ENCODE data around the gene RBM19.
"Not testable (repeated sequence)": the region's sequence is repeated elsewhere in the genome, so short reads cannot be mapped to it uniquely, and the experiment has no call there.

The RBM19 gene

DNA sequence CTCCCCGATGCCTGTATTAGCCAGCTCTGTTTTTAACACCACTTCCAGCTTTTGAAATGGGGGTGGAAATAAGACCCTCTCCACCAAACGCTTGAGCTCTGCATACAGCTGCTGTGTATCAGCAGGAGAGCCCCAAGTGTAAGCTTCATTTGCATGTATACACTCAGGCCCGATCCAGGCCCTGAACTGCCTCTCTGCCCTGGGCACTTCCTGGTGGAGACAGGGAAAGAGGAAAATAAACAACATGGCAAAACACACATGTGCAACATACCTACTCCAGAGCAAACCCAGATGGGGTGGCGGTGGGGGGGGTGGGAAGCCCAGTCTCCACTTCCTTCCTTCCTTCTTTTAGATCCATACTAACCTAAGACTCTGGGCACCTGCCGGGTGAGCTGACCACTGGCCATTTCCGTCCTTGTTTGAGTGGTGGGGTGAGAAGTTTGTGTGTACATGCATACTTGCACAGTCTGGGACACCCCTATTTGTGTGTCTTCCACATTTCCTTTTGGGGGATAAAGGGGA lies 55.3 kb downstream of the RBM19 start:
- Mint-ChIP-seq H3K27me3 (no peaks in the 10 kb centered on the region), H3K9me3 (no peaks in the 10 kb centered on the region), H3K4me1 (no peaks in the 10 kb centered on the region), H3K4me3 (no peak overlapping the region), H3K27ac (no peak overlapping the region), H3K36me3 (peaks cover 73% of the 10 kb centered on the region)
- no peak for ATAC-seq

DNA sequence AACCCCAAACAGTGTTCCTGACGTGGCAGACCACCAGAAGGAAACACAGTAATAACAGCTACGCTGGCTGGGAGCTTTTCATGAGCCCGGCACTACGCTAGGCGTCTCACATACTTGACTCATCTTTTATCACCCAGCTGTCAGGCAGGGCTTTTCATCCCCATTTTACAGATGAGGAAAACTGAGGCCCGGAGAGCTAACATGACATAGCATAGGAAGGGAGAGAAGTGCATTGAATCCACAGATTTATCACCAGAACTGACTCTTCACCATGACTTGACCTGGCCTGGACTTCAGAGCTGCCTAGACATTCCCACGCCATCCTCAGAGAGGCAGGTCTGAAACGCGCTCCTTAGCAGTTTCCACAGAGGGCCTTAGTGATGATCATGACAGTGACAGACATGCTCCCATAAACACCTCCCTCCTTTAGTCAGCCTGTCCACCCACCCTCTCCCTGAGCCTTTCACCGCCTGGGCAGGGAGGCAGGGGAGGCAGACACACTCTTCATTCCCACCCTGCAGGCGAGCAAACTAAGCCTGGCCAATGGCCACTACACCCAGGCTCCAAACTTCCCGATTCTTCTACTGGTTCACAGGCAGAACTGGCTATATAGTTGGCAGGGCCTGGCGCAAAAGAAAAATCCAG lies 56.2 kb downstream of the RBM19 start:
- Mint-ChIP-seq H3K4me3 (no peak overlapping the region), H3K9me3 (no peaks in the 10 kb centered on the region), H3K27ac (no peak overlapping the region), H3K4me1 (no peaks in the 10 kb centered on the region), H3K27me3 (no peaks in the 10 kb centered on the region), H3K36me3 (peaks cover 75% of the 10 kb centered on the region)
- no peak for ATAC-seq

DNA sequence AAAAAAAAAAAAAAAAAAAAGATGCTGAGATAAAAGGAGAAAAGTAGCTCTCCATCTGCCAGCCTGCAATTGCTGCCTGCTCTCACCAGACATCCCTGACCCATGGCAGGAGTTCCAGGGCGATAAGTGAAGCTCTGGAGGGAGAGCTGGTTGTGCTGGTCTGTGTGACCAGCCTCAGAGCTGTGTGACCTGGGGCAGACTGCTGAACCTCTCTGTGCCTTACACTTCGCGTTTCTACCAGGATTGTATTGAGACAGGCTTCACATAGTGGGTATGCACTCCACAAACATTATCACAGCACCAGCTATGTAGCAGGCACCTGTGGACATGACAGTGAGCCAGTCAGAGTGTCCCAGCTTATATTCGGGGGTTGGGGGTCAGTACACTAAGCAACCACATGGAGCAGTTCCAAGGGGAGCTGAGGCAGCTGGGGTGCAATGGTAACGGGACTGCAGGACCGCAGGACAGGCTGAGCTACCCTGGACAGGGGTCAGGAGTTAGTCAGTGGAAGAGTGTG lies 57.5 kb downstream of the RBM19 start:
- no peak for ATAC-seq
- H3K36me3 Mint-ChIP-seq = peaks cover 80% of the 10 kb centered on the region
- H3K27ac Mint-ChIP-seq = no peak overlapping the region
- no peak overlapping the region for H3K4me3 Mint-ChIP-seq
- no peaks in the 10 kb centered on the region for H3K4me1 Mint-ChIP-seq
- no peaks in the 10 kb centered on the region for H3K9me3 Mint-ChIP-seq
- no peaks in the 10 kb centered on the region for H3K27me3 Mint-ChIP-seq

DNA sequence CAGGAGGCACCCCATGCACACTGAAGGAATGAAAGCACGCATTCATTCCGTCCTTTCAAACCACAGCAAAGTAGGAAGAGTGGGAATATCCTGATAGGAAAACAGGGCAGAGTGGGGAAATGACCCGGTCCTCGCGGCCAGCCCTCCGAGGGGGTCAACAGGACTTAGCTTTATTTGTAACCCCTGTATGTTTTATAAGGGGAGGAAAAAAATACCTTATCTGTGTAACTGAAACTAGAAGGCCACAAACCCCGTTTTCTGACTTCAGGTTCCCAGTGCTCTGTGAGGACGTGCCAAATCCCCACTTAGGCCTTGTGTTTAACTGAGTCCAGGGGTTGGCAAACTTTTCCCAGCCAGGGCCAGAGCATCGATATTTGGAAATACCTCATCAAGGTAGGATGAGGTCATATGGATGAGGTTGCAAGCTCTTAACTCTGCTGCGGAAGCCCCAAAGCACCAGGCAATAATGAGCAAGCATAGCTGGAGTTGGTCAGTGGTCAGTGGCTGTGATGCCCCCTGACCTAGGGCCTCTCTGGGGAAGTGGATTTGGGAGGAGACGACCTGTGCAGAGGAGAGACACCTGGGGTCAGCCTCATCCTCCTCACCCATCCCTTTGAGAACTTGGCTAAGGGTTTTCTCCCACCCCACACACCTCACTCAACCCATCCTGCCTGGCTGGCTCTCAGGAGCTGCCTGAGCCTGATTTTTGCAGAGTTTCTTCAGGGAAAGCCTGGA lies 58.5 kb downstream of the RBM19 start:
- peaks cover 90% of the 10 kb centered on the region for H3K36me3 Mint-ChIP-seq
- no peaks in the 10 kb centered on the region for H3K27me3 Mint-ChIP-seq
- ATAC-seq = no peak
- H3K27ac Mint-ChIP-seq = no peak overlapping the region
- no peaks in the 10 kb centered on the region for H3K9me3 Mint-ChIP-seq
- no peak overlapping the region for H3K4me3 Mint-ChIP-seq
- H3K4me1 Mint-ChIP-seq = no peaks in the 10 kb centered on the region

DNA sequence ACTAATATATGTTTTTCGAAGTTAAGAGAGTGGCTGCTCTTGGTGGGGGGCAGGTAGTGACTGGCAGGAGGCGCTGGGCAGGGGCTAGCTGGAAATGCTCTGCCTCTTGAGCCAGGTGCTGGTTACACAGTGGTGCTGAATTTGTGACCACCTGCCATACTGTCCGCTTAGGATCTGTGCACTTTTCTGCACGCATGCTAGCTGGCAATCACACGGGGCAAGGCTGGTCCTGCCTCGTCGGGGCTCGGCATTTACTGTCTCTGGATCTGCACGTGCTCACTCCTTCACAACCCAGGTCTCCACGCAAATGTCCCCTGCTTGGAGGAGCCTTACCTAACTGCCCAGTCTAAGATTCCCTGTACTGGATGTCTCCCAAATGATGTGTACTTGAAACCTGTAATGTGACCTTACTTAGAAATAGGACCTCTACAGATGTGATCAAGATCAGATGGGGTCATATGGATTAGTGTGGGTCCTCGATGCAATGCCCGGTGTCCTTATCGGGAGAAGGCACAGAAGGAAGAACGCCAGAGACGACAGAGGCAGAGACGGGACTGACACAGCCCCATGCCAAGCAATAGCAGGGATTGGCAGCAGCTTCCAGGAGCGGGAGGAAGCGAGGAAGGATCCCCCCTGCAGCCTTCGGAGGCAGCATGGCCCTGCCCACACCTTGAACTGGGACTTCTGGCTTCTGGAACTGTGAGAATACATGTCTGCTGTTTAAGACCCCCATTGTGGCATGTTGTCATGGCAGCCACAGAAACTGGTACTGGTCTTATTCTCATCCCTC lies 59.5 kb downstream of the RBM19 start:
- H3K36me3 Mint-ChIP-seq = peaks cover 91% of the 10 kb centered on the region
- H3K4me3 Mint-ChIP-seq = no peak overlapping the region

DNA sequence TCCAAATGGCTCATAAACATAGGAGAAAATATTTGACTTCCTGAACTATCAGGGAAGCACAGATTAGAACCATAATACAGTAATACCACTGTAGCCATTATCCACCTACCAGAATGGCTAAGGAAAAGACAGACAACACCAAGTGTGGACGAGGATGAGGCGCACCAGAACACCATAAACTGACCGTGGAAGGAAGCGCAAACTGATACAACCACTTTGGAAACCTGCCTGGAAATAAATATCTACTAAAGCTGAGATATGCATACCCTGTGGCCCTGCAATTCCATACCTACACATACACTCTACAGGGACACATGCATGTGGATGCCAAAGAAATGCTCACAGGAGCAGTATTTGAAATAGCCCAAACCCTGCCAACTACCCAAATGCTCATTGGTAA lies 60.3 kb downstream of the RBM19 start:
- Mint-ChIP-seq H3K27me3 (no peaks in the 10 kb centered on the region), H3K4me1 (no peaks in the 10 kb centered on the region), H3K27ac (no peak overlapping the region), H3K4me3 (no peak overlapping the region), H3K9me3 (no peaks in the 10 kb centered on the region), H3K36me3 (peaks cover 87% of the 10 kb centered on the region)
- ATAC-seq = no peak

More for the DNA sequence above, 59.5 kb downstream of the RBM19 start:
- H3K27ac Mint-ChIP-seq = no peak overlapping the region
- ATAC-seq = no peak
- H3K4me1 Mint-ChIP-seq = no peaks in the 10 kb centered on the region
- H3K9me3 Mint-ChIP-seq = no peaks in the 10 kb centered on the region
- H3K27me3 Mint-ChIP-seq = no peaks in the 10 kb centered on the region

DNA sequence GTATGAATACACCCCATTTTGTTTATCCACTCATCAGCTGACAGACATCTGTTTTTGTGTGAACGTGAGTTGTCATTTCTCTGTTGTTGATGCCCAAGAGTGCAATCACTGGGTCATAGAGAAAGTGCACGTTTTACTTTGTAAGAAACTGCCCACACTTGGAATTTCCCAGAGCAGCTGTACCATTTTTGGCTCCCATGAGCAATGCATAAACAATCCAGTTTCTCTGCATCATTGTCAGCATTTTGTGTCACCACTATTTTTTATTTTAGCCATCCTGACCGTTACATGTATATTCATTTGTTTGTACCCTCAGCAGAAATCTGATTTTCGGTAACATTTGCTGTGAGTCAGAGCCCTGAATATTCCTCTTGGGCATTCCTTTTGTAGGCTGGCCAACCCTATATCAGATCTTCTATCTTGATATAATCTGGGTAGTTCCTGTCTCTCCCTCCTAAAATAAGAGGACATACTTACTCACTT lies 62.7 kb downstream of the RBM19 start:
- Mint-ChIP-seq H3K4me1 (no peaks in the 10 kb centered on the region), H3K36me3 (peaks cover 74% of the 10 kb centered on the region), H3K27ac (no peak overlapping the region), H3K9me3 (no peaks in the 10 kb centered on the region), H3K4me3 (no peak overlapping the region), H3K27me3 (no peaks in the 10 kb centered on the region)
- ATAC-seq = no peak

DNA sequence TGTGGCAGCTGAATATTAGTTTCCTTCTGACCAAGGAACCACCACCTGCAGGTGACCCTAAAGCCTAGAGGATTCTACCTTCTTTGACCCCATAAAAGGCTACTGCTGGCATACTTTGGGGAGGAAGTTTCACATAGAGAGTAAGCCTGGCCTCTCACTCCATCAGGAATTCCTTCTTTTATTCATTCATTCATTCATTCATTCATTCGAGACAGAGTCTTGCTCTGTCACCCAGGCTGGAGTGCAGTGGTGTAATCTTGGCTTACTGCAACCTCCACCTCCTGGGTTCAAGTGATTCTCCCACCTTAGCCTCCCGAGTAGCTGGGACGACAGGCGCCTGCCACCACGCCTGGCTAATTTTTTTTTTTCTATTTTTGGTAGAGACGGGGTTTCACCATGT lies 64.8 kb downstream of the RBM19 start:
- not testable (repeated sequence) for H3K4me1 Mint-ChIP-seq, H3K27me3 Mint-ChIP-seq, H3K27ac Mint-ChIP-seq, H3K4me3 Mint-ChIP-seq, H3K9me3 Mint-ChIP-seq, ATAC-seq
- peaks cover 58% of the 10 kb centered on the region for H3K36me3 Mint-ChIP-seq

DNA sequence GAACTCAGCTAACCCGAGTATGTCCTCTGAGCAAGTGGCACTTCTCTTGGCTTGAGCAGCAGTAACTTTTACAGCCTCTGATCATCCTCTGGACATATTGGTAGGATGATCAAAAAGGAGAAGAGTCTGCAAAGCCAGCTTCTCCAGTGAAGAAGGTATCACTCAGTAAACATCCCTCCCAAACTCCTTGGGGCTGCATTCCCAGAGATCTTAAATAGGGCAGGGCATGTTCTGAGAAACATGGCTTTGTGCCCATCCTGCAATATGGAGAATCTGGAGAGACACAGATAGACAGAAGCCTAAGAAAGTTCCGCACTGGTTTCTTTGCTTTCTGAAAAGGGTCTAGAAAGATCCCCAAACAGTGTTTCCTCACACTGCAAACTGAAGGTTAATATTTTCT lies 65.4 kb downstream of the RBM19 start:
- H3K27me3 Mint-ChIP-seq = no peaks in the 10 kb centered on the region
- peaks cover 58% of the 10 kb centered on the region for H3K36me3 Mint-ChIP-seq
- no peak overlapping the region for H3K27ac Mint-ChIP-seq
- no peaks in the 10 kb centered on the region for H3K4me1 Mint-ChIP-seq
- no peak overlapping the region for H3K4me3 Mint-ChIP-seq
- H3K9me3 Mint-ChIP-seq = no peaks in the 10 kb centered on the region
- no peak for ATAC-seq

DNA sequence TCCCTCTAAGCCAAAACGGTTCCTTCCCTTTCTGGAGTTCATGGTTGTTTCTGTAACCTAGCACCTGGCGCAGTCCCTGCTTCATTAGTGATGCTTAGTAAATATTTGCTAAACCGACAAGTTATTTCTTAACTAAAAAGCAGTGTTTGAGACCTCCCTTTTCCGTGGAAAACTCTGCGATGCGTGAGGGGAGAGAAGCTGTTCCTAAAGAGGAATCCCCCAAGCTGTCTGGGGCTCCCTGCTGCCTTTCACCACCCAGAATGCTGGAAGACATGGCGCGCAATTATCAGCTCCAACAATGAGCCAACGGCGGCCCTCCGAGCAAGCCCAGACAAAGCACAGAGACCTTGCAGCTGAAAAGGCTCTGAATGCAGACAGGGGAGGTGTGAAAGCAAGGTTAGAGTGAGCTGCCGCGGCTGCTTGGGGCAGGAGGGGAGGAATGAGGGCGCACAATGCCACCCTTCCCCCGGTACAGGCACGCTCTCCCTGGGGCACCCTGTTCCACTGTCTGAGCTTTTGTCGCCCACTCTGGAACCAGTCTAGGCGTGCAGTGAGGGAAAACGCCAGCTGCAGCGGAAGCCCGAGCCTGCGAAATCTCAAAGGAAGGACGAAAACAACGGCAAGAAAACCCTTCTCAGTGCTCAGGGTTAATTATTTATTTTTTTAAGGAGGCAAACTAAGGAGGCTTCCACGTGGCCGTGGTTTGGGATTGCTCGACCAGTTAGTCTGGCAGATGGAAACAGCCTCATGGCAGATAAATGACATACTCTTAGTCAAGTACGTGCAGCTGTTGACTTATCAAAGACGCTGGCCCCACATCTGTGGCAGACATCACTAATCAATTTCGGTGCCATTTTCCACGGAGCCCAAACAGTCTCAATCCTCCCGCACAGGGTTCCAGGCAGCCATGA lies 66.3 kb downstream of the RBM19 start:
- ATAC-seq = no peak
- Mint-ChIP-seq H3K4me1 (no peaks in the 10 kb centered on the region), H3K9me3 (no peaks in the 10 kb centered on the region), H3K4me3 (no peak overlapping the region), H3K27ac (no peak overlapping the region), H3K36me3 (peaks cover 56% of the 10 kb centered on the region), H3K27me3 (no peaks in the 10 kb centered on the region)

DNA sequence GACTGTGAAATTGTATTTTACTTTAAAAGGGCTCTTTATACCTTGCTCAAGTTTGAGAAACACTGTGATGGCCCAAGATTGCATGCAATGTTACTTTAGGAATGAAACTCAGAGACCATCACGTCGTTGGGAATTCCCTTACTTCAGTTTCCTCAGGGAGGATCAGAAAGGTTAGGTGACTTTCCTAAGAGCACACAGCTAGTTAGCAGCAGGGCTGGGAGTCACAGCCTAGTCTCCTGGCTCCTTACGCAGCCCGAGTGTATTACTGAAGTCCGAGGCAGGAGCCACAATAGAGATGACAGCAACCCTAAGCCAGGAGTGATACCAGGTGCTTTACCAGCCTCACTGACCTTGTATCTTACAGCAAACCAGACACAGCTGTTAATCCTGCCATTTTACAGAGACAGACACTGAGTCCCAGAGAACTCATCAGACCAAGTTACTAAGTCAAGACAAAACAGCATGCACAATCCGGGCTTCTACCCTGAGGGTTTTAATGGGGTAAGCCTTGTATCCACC lies 67.0 kb downstream of the RBM19 start:
- no peaks in the 10 kb centered on the region for H3K9me3 Mint-ChIP-seq
- no peaks in the 10 kb centered on the region for H3K27me3 Mint-ChIP-seq
- no peak overlapping the region for H3K4me3 Mint-ChIP-seq
- H3K36me3 Mint-ChIP-seq = peaks cover 50% of the 10 kb centered on the region
- H3K4me1 Mint-ChIP-seq = no peaks in the 10 kb centered on the region
- H3K27ac Mint-ChIP-seq = no peak overlapping the region
- ATAC-seq = no peak

DNA sequence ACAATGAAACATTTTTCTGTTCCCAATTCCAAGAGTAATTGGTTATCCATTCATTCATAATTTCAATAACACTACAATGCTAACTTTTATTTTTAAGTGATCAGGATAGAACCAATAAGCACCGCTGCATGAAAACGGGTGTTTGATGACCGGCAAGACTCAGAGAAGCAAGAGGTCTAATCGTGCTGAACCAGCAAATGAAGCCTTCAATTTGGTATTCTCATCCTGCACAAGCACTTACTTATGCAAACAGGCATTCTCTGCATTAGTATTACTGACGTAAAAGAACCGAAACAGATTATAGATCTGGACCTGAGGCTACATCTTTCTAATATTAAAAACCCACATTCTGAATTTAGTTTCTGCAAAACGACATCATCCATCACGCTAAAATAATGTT lies 67.7 kb downstream of the RBM19 start:
- no peak overlapping the region for H3K27ac Mint-ChIP-seq
- H3K9me3 Mint-ChIP-seq = no peaks in the 10 kb centered on the region
- H3K4me1 Mint-ChIP-seq = no peaks in the 10 kb centered on the region
- H3K4me3 Mint-ChIP-seq = no peak overlapping the region
- ATAC-seq = no peak
- no peaks in the 10 kb centered on the region for H3K27me3 Mint-ChIP-seq
- peaks cover 51% of the 10 kb centered on the region for H3K36me3 Mint-ChIP-seq

DNA sequence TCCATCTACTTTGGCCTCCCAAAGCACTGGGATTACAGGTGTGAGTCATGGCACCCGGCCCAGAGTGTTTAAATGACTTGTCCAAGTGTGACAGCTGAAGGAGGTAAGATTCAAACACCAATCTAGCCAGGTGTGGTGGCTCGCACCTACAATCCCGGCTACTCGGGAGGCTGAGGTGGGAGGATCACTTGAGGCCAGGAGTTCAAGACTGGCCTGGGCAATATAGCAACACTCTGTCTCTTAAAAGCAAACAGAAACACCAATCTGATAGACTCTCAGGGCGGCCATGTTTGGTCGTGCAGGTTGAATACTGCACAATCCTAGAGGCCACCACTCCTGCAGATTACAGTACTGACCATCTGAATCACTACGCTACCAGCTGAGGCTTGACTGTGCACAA lies 68.7 kb downstream of the RBM19 start:
- no peaks in the 10 kb centered on the region for H3K9me3 Mint-ChIP-seq
- ATAC-seq = no peak
- H3K27me3 Mint-ChIP-seq = no peaks in the 10 kb centered on the region
- no peak overlapping the region for H3K27ac Mint-ChIP-seq
- H3K36me3 Mint-ChIP-seq = peaks cover 50% of the 10 kb centered on the region
- no peaks in the 10 kb centered on the region for H3K4me1 Mint-ChIP-seq
- no peak overlapping the region for H3K4me3 Mint-ChIP-seq

DNA sequence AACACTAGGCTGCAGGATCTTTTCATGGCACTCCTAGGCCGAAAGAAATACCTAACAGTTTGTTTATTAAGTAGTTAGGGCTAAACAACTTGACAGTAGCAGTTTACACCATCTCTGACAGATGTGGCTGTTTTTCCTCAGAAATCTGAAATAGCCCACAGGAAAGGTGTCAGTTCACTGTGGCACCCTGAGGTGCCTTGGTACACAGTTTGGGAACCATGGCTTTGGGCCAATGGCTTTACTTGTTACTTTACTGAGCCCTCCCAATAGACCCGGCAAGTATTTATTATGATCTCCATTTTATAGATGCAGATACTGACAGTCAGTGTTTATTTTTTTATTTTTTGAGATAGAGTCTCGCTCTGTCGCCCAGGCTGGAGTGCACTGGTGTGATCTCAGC lies 69.3 kb downstream of the RBM19 start:
- Mint-ChIP-seq H3K36me3 (peaks cover 55% of the 10 kb centered on the region), H3K9me3 (no peaks in the 10 kb centered on the region)
- no peak for ATAC-seq

More for the DNA sequence above, 69.3 kb downstream of the RBM19 start:
- Mint-ChIP-seq H3K4me3 (no peak overlapping the region), H3K27ac (no peak overlapping the region), H3K27me3 (no peaks in the 10 kb centered on the region), H3K4me1 (no peaks in the 10 kb centered on the region)
